ENCODE results near the gene SNX17.

GRCh38 chr2:27324720-27325119 is 45.7 kb upstream of the SNX17 start:
- TF ChIP-seq CTCF (IDR thresholded peaks at IDR 0.05) (no peak), POLR2A (IDR thresholded peaks at IDR 0.05) (no peak)
